ENCODE measurements around the gene ERAS. TPM values are rescaled to one million over a fixed set of nuclear protein-coding genes. Genes with fewer than 3 reads are reported as not detected.

The ERAS gene
- total and polyA plus RNA-seq, 2 of the 13 experiments (the other 11 are each of a cell fraction or from before 2014, with no cell fraction given): 0.21 to 0.22 TPM

- DNase-seq (ENCODE audit: low spot score): peak; percentile 85
- peak overlapping the region; percentile 80 to 84 (median 81) for H3K4me3 ChIP-seq (replicated peaks in 1 of 3; ENCODE audit: insufficient read depth in 1 of 3, low read depth in 2 of 3, low read length in 3 of 3)
- H3K9me3 ChIP-seq (ENCODE audit: low read length): no peaks in the 10 kb centered on the region
- peak overlapping the region; percentile 98 for H3K27ac ChIP-seq (ENCODE audit: extremely low read length, insufficient read depth, low read length)
- no peaks in the 10 kb centered on the region for H3K79me2 ChIP-seq (ENCODE audit: insufficient read depth, low read length)
- intact Hi-C loops (cut with micrococcal nuclease; ENCODE audit: unreplicated experiment): no loop called here
- BruUV-seq (replicated peaks): no TSS peak
- H3K27me3 ChIP-seq (ENCODE audit: control insufficient read depth in 1 of 2, insufficient read depth in 2 of 2, low read length in 2 of 2): no peaks in the 10 kb centered on the region; a peak in 1 of 5 replicates
- FAIRE-seq: no peak
- peak overlapping the region; percentile 80 for H3K4me2 ChIP-seq (ENCODE audit: low read depth, low read length)
- WGBS (ENCODE audit: low lambda C conversion rate): 1% methylated on average over 32 of the region's 40 CpGs
- H3K9ac ChIP-seq (ENCODE audit: insufficient read depth, low read depth, low read length): peak overlapping the region; percentile 88
- ATAC-seq: peak; percentile 78
- POLR2A ChIA-PET: interaction anchor here (0.9 to 2.3 kb wide), 14 partner anchors 19 to 389 kb away, joined by 3 to 17 read pairs (median 6); partner anchors contain the start of genes OTUD5, PCSK1N, PQBP1 and SLC35A2
- in situ Hi-C loops (cut with HindIII; ENCODE audit: extremely low pct_ligation_motif_present, low pct_unique_long_range_greater_than_20kb): no loop called here
- H3K36me3 ChIP-seq (replicated peaks in 1 of 2; ENCODE audit: control insufficient read depth in 1 of 2, insufficient read depth in 2 of 2, low read length in 2 of 2): peaks cover 0 to 3% of the 10 kb centered on the region in 2 experiments; a peak in 2 of 5 replicates
- no peaks in the 10 kb centered on the region for H4K20me1 ChIP-seq (ENCODE audit: insufficient read depth, low read length)
- CTCF ChIA-PET (ENCODE audit: low intra/inter-chr PET ratio, low total read pairs): no interaction called here
- peaks cover 30% of the 10 kb centered on the region for H3K4me1 ChIP-seq (ENCODE audit: insufficient read depth, low read length)
- no peak overlapping the region for H2AFZ ChIP-seq (ENCODE audit: low read length)
- TF ChIP-seq ZNF317 (CRISPR knock-in tag; IDR thresholded peaks at IDR 0.05) (0 out of 2 replicates have a peak, but pooled peaks have one; percentile 23), SAP130 (CRISPR knock-in tag; IDR thresholded peaks at IDR 0.05; ENCODE audit: low read depth) (peak; percentile 9; the same call in 1 of the 2 replicates), PAWR (CRISPR knock-in tag; IDR thresholded peaks at IDR 0.05; ENCODE audit: borderline replicate concordance) (no peak), PAXIP1 (CRISPR knock-in tag; conservative IDR thresholded peaks at IDR 0.05) (0 out of 2 replicates have a peak, but pooled peaks have one; percentile 26), SRSF4 (IDR thresholded peaks at IDR 0.05; ENCODE audit: low read depth, low read length, poor library complexity, severe bottlenecking) (no peak), ZFX (CRISPR knock-in tag; IDR thresholded peaks at IDR 0.05; ENCODE audit: low read depth) (peak; percentile 68), HNRNPUL1 (IDR thresholded peaks at IDR 0.05; ENCODE audit: low read depth, low read length) (no peak), HOXA7 (CRISPR knock-in tag; IDR thresholded peaks at IDR 0.05) (no peak), MYC (CRISPR knock-in tag; IDR thresholded peaks at IDR 0.05; ENCODE audit: borderline replicate concordance) (no peak), SKI (IDR thresholded peaks at IDR 0.05; ENCODE audit: partially characterized antibody) (no peak), SOX6 (IDR thresholded peaks at IDR 0.05) (no peak), SOX6 (CRISPR knock-in tag; IDR thresholded peaks at IDR 0.05) (no peak), GTF2F1 (IDR thresholded peaks at IDR 0.05; ENCODE audit: low read length) (no peak), AGO2 (optimal IDR thresholded peaks at IDR 0.05; ENCODE audit: low read depth, low read length) (peak; percentile 3), YEATS4 (CRISPR knock-in tag; IDR thresholded peaks at IDR 0.05; ENCODE audit: borderline replicate concordance) (peak; percentile 36; the same call in 1 of the 2 replicates), ZNF414 (CRISPR knock-in tag; IDR thresholded peaks at IDR 0.05) (no peak), NBN (conservative IDR thresholded peaks at IDR 0.05) (no peak), POLR2G (IDR thresholded peaks at IDR 0.05; ENCODE audit: low read depth, low read length) (peak; percentile 73), POLR2AphosphoS5 (IDR thresholded peaks at IDR 0.05; ENCODE audit: low read depth, low read length) (peak; percentile 56), ZNF430 (CRISPR knock-in tag; IDR thresholded peaks at IDR 0.05) (0 out of 2 replicates have a peak, but pooled peaks have one; percentile 57), ZFY (CRISPR knock-in tag; IDR thresholded peaks at IDR 0.05) (peak; percentile 74), YY1 (IDR thresholded peaks at IDR 0.05; ENCODE audit: insufficient read depth, insufficient replicate concordance, low read depth, low read length) (peak; percentile 15)
Observed at GRCh38 chrX:48802089-48802904, 24.0 kb upstream of the ERAS start.

Data from HepG2 (cell line).